ENCODE results near the gene AP3S1. TPM values are rescaled to one million over a fixed set of nuclear protein-coding genes. Genes with fewer than 3 reads are reported as not detected.

Gene AP3S1
- total RNA-seq, 4 donors from 2014 or later: 46.0 to 72.0 (median 46.6) TPM

GRCh38 chr5:115888027-115888426, 46.3 kb downstream of the AP3S1 start:
- no peak for DNase-seq (ENCODE audit: low spot score in 2 of 2)
- TF ChIP-seq CTCF (IDR thresholded peaks at IDR 0.05): no peak
- no peak for TF ChIP-seq EP300 (IDR thresholded peaks at IDR 0.05)
- no peak for TF ChIP-seq POLR2A (IDR thresholded peaks at IDR 0.05)
- H3K27ac ChIP-seq: no peak overlapping the region
- H3K4me1 ChIP-seq: peaks cover 0 to 18% (median 0%) of the 10 kb centered on the region in 4 donors
- 42 to 43% methylated on average over 1 of the region's 1 CpG for WGBS, 2 donors
- peaks cover 0 to 14% (median 0%) of the 10 kb centered on the region in 3 donors for H3K36me3 ChIP-seq
- no peaks in the 10 kb centered on the region for H3K9me3 ChIP-seq
- H3K27me3 ChIP-seq: no peaks in the 10 kb centered on the region
- no peak overlapping the region for H3K4me3 ChIP-seq

- 86 to 94% methylated on average over 1 of the region's 1 CpG for WGBS, 2 donors
- TF ChIP-seq EP300 (IDR thresholded peaks at IDR 0.05) (no peak), POLR2A (IDR thresholded peaks at IDR 0.05) (no peak), CTCF (IDR thresholded peaks at IDR 0.05) (no peak)
- no peaks in the 10 kb centered on the region for H3K9me3 ChIP-seq
- no peak overlapping the region for H3K4me3 ChIP-seq
- no peak for DNase-seq (ENCODE audit: low spot score in 2 of 2)
- no peaks in the 10 kb centered on the region for H3K27me3 ChIP-seq
- peaks cover 0 to 15% (median 0%) of the 10 kb centered on the region in 4 donors for H3K4me1 ChIP-seq
- peaks cover 0 to 4% (median 0%) of the 10 kb centered on the region in 3 donors for H3K36me3 ChIP-seq
- no peak overlapping the region for H3K27ac ChIP-seq
These were observed 50.3 kb downstream of the AP3S1 start for GRCh38 chr5:115892021-115892420.

GRCh38 chr5:115894342-115894741, 52.6 kb downstream of the AP3S1 start:
- TF ChIP-seq POLR2A (IDR thresholded peaks at IDR 0.05): no peak
- no peak for TF ChIP-seq CTCF (IDR thresholded peaks at IDR 0.05)
- no peak for TF ChIP-seq EP300 (IDR thresholded peaks at IDR 0.05)
- H3K27me3 ChIP-seq: no peaks in the 10 kb centered on the region
- H3K4me3 ChIP-seq: no peak overlapping the region
- H3K36me3 ChIP-seq: peaks cover 0 to 11% (median 0%) of the 10 kb centered on the region in 3 donors
- H3K27ac ChIP-seq: no peak overlapping the region
- WGBS, 2 donors: 89 to 94% methylated on average over 3 of the region's 3 CpGs
- H3K4me1 ChIP-seq: peaks cover 0 to 5% (median 0%) of the 10 kb centered on the region in 4 donors
- no peaks in the 10 kb centered on the region for H3K9me3 ChIP-seq
- DNase-seq (ENCODE audit: low spot score in 2 of 2): no peak

DNA sequence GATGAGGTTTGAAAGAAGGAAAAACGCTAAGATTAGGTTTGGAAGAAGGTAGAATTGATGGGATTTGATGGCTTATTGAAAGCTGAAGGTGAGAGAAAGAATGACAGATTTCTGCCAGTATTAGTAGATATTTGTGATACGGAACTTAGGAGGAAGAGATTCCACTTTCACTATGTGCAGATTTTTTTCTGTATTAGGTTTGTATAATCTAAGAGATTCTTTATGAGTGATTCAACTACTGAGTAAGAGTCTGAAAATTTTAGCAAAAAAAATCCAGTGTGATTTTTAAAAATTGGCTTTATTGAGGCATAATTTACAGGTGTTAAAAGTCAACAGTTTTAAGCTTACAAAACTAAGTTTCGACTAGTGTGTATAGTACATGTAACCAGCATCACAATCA, 54.1 kb downstream of the AP3S1 start:
- Histone ChIP-seq H3K27ac (no peak overlapping the region), H3K4me1 (no peaks in the 10 kb centered on the region), H3K4me3 (no peak overlapping the region), H3K36me3 (peaks cover 0 to 11% (median 0%) of the 10 kb centered on the region in 3 donors), H3K27me3 (no peaks in the 10 kb centered on the region), H3K9me3 (no peaks in the 10 kb centered on the region)
- TF ChIP-seq POLR2A (IDR thresholded peaks at IDR 0.05) (no peak), CTCF (IDR thresholded peaks at IDR 0.05) (no peak), EP300 (IDR thresholded peaks at IDR 0.05) (no peak)
- WGBS, 2 donors: 90 to 94% methylated on average over 3 of the region's 3 CpGs
- no peak for DNase-seq (ENCODE audit: low spot score in 2 of 2)

- WGBS, 2 donors: 89 to 93% methylated on average over 1 of the region's 1 CpG
- peaks cover 0 to 7% (median 0%) of the 10 kb centered on the region in 3 donors for H3K36me3 ChIP-seq
- no peaks in the 10 kb centered on the region for H3K4me1 ChIP-seq
- H3K4me3 ChIP-seq: no peak overlapping the region
- DNase-seq (ENCODE audit: low spot score in 2 of 2): no peak
- H3K27me3 ChIP-seq: no peaks in the 10 kb centered on the region
- no peaks in the 10 kb centered on the region for H3K9me3 ChIP-seq
- TF ChIP-seq EP300 (IDR thresholded peaks at IDR 0.05) (no peak), POLR2A (IDR thresholded peaks at IDR 0.05) (no peak), CTCF (IDR thresholded peaks at IDR 0.05) (no peak)
- H3K27ac ChIP-seq: no peak overlapping the region
These were observed 56.9 kb downstream of the AP3S1 start for GRCh38 chr5:115898656-115899055.
